ENCODE measurements around the gene SBF2. TPM values are rescaled to one million over a fixed set of nuclear protein-coding genes. Genes with fewer than 3 reads are reported as not detected.
A peak's percentile ranks its signal among the peaks of the same experiment; 100 is the strongest.

SBF2 gene
- total RNA-seq, 1 donor from 2014 or later = 27.7 TPM

DNA sequence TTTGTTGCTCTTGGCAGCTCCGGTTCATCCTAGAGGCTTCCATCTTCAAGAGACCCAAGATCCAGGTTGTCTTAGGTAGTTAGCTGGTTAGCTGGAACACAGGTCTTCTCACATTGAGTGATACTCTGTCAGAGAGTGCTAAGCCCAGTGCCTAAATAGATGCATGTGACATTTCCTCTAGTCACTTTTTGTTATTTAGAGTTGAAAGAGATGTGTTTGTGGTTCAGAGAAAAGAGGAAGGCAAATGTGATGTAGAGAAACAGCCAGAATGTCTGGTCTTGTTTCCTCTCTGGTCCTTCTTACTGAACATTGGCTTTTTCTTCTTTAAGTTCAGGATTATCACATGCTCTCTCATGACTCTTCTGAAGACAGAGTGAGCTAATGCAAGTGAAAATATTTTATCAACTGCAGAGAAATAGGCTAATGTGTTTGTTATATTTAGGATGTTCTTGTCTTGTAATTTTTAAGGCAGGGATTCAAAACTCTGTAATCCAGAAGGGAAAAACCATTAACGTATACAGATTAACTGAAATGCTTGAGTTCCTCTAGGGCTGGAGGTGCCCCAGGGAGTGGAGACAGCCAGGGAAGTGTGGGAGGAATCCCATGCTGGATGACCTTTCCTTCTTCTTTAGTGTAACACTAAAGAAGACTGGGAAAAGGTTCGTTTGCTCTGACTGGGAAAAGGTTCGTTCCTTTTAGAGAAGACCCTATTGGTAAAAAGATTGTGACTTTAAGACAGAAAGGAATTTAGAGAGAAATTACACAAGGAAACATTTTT lies 554.7 kb downstream of the SBF2 start:
- peak; percentile 47 for ATAC-seq

DNA sequence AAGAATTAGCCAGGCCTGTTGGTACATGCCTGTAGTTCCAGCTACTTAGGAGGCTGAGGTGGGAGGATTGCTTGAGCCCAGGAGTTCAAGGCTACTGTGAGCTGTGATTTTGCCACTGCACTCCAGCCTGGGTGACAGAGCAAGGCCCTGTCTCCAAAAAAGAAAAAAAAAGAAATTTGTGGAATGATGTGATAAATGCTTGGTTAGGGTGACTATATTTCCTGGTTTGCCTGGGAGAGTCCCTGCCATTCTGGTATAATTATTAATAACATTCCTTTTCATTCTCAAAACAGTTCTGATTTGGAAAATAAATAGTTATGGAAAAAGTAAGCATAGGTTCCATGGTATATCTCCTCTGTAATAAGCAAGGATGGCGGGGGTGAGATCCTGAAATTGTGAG lies 555.3 kb downstream of the SBF2 start:
- ATAC-seq = no peak

DNA sequence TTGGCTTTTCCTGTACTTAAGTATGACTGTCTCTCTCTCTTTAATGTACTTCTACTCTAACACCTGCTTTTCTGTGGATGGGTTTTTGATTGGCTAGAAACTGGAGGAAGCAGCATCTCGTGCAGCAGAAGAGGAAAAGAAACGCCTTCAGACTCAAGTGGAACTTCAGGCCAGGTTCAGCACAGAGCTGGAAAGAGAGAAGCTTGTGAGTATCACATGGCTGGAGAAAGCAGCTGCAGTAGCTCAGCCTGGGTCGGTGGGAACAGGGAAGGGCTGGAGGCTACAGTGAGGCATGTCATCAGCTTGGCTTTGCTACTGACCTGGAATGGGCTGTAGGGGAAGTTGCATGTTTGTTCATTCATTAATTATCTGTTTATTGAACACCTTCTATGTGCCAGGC lies 555.9 kb downstream of the SBF2 start:
- no peak for ATAC-seq

DNA sequence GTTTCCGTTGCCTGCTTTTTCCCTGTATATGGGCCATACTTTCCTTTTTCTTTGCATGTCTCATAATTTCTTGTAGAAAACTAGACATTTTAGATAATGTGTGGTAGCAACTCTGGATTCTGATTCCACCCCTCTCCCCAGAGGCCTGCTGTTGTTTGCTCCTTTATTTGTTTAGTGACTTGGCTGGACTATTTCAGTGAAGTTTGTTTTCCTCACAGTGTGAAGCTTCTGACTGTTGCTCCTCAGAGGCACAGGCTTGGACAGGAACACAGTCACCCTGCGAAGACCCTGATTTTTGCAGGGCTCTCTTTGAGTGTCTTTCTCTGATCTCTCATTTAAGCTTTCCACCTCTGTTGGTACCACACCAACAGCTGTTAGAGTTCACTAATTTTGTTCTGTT lies 557.7 kb downstream of the SBF2 start:
- ATAC-seq = no peak

DNA sequence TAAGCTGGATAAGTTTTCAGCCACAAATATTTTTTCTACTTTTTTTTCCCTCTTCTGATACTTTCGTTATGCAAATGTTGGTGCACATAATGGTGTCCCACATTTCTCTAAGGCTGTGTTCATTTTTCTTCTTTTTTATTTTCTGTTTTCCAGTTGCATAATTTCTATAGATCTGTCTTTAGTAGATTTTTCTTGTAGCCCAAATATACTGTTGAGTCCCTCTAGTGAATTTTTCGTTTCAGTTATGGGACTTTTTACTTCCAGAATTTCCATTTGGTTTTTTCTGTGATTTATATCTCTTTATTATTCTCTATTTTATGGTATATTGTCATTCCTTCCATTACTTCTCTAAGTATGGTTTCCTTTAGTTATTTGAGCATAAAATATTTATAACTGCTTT lies 558.1 kb downstream of the SBF2 start:
- ATAC-seq = no peak

DNA sequence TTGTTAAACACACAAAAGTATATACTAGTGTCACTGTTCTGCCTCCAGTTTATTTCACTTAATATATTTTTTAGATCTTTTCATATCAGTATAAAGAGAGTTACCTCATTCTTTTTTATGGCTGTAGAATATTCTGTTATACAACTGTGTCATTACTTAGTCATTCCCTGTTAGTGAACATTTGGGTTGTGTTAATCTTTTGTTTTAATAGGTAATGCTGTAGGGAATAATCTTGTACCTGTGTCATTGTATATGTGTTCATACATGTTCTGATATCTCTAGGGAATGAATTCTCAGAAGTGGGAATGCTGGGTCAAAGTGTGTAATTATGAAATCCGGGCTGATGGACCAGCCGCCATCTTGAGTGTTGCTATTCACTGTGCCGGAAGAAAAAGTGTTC lies 558.8 kb downstream of the SBF2 start:
- ATAC-seq = peak; percentile 31

DNA sequence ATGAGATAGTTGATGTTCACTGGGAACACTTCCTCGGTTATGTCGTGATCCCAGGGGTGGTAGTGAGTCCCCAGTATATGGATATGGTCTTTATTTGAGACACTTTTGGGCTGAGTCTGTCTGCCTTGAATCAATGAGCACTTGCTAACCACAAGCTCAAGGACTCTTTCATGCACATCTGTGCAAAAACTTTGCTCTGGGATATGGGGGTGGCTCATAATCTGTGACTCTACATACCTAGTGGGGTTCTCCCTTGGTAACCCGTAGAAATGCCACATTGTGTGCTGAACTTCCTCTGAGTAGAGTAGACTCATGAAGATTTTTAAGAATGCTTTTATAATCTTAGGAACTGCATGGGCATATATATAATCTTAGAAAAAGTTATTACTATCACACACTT lies 560.8 kb downstream of the SBF2 start:
- no peak for ATAC-seq

DNA sequence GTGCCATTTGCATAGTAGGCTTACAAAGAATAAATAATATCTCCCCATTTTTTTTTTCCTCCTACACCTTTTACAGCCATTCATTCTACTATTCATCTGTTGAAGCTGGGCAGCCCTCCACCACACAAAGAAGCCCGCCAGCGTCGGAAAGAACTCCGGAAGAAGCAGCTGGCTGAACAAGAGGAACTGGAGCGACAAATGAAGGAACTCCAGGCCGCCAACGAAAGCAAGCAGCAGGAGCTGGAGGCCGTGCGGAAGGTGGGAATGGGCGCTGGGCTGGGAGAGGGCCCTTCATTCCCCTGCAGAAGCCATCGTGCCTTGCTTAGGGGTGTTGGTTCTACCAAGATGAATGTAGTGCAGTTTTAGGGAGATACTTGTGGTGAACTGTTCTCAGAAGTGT lies 561.6 kb downstream of the SBF2 start:
- ATAC-seq = no peak

DNA sequence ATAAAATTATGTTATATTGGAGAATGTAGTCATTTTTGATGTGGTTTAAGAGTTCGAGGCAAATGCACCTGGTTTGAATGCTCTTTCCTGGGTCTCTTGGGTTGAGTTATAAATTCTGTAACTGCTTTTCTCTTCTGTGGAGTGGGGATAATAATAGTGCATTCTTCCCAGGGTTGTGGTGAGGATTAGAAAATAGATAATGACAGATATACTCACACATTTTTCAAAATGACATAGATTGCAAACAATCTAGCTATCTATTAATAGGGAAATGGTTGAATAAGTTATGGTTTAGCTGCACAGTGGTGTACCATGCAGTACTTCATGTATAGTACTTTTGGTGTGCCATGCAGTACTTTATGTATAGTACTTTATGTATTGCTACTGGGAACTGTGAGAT lies 562.8 kb downstream of the SBF2 start:
- no peak for ATAC-seq

Other genes with a start within 250 kb of the SBF2 start
- gene ADM, start 10.9 kb upstream of the SBF2 start, total RNA-seq = 15.5 TPM
- gene AMPD3, start 161.0 kb upstream of the SBF2 start, total RNA-seq = 16.2 TPM
- 69.5 TPM for gene RNF141, start 247.0 kb upstream of the SBF2 start, total RNA-seq